ENCODE measurements around the gene MCUB.

MCUB gene

DNA sequence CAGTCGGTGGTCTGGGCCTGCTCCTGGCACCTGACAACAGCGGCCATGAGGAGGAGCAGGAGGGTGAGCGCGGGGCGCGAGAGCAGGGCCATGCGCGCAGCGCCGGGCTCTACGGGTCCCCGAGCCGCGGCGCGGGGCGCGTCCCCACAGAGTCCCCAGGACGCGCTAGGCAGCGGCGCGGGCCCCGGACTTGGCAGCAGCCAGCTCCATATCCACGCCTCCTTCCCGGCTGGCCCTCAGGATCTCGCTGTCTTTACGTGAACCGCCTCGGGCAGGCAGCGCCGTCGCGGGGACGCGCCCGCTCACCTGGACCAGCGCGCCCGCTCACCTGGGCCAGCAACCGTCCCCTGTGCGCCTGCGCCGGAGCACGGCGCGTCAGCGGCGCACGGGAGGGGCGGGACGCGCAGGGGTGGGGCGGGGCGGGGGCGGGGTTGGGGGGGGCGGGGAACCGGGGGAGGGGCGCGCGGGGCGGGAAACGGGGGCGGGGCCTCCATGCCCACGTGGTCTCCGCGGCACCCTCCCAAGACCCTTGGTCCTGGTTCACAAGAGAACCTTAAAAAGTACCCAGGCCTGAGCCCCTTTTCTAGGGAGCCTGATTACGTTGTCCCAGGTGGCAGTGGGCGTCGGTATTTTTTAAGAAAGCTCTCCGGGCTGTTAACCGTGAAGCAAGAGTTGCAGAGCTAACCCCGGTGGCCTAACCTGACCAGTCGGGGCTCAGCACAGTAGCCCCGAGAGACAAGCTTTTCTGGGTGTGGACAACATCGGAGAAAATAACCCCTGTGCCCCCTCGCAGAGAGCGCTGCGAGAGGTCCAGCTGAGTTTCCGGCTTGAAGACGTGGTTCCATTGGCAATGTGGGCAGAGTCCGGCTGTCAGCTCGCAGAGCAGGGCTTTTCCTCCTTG lies 169.9 kb downstream of the MCUB start, which contains the start of gene PLA2G12A:
Gene PLA2G12A, minus strand, starts transcription at position 353 of the 901 bp plus-strand sequence. Its CDS starts 261 bp downstream, at position 92.
- TF ChIP-seq LEF1 (IDR thresholded peaks at IDR 0.05; ENCODE audit: borderline replicate concordance) = no peak
- no peak for TF ChIP-seq ARNT (IDR thresholded peaks at IDR 0.05)
- no peak for TF ChIP-seq TARDBP (IDR thresholded peaks at IDR 0.05)
- TF ChIP-seq SUZ12 (IDR thresholded peaks at IDR 0.05) = no peak
- TF ChIP-seq ZNF384 (IDR thresholded peaks at IDR 0.05) = no peak
- TF ChIP-seq NFRKB (IDR thresholded peaks at IDR 0.05) = no peak
- no peak for TF ChIP-seq BHLHE40 (IDR thresholded peaks at IDR 0.05; ENCODE audit: borderline replicate concordance)
- TF ChIP-seq ELF4 (IDR thresholded peaks at IDR 0.05) = no peak
- no peak for TF ChIP-seq FOXA1 (IDR thresholded peaks at IDR 0.05)
- ChIA-PET CTCF (no interaction called here), POLR2A (interaction anchor here (1.0 to 1.8 kb wide), 4 partner anchors 25 to 304 kb away, joined by 3 to 6 read pairs (median 3); partner anchors contain the start of gene CASP6)
- DNase-seq (ENCODE audit: extremely low spot score) = peak; percentile 87

DNA sequence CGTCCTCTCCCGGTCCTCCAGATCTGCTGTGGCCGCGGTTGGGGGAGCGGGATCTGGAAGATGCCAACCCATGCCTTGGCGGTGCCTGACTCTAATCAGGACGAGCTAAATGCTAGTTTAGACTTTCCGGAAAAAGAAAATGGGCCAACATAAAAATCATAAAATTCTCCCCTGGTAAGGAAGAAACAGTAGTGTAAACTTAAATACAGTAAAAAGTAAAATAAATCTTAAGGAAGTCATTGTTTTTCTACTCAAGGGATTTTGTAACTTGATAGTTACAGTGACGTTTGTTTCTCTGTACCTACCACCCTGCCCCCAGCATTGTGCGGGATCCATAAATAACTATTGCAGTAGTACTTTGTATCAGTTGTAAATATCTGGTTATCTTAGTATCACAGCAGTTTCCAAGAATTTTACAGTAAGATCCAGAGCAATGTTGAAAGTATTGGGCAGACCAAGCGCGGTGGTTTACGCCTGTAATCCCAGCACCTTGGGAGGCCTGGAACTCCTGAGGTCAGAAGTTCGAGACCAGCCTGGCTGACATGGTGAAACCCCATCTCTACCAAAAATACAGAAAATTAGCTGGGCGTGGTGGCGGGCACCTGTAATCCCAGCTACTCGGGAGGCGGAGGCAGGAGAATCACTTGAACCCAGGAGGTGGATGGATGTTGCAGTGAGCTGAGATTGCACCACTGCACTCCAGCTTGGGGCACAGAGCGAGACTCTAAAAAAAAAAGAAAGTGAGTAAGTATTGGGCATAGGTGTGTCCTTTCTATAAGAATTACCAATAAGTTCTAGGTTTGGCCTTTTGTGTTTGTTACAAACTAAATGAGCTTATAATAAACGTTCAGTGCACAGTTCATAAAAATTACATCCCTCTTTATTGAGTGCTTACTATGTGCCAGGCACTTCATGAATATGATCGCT lies 170.8 kb downstream of the MCUB start:
- no peak for DNase-seq (ENCODE audit: extremely low spot score)
- TF ChIP-seq FOXM1 (IDR thresholded peaks at IDR 0.05; ENCODE audit: borderline replicate concordance) (no peak), SUZ12 (IDR thresholded peaks at IDR 0.05) (no peak), LEF1 (IDR thresholded peaks at IDR 0.05; ENCODE audit: borderline replicate concordance) (no peak), SP1 (IDR thresholded peaks at IDR 0.05) (no peak), NFRKB (IDR thresholded peaks at IDR 0.05) (no peak), HDGF (IDR thresholded peaks at IDR 0.05; ENCODE audit: borderline replicate concordance) (no peak), TARDBP (IDR thresholded peaks at IDR 0.05) (no peak), FOXK2 (IDR thresholded peaks at IDR 0.05) (no peak), ZNF384 (IDR thresholded peaks at IDR 0.05) (no peak), L3MBTL2 (conservative IDR thresholded peaks at IDR 0.05) (no peak), FOXA1 (IDR thresholded peaks at IDR 0.05) (no peak), ARNT (IDR thresholded peaks at IDR 0.05) (no peak), ELF4 (IDR thresholded peaks at IDR 0.05) (no peak)
- TF ChIP-seq, protein P1, sequence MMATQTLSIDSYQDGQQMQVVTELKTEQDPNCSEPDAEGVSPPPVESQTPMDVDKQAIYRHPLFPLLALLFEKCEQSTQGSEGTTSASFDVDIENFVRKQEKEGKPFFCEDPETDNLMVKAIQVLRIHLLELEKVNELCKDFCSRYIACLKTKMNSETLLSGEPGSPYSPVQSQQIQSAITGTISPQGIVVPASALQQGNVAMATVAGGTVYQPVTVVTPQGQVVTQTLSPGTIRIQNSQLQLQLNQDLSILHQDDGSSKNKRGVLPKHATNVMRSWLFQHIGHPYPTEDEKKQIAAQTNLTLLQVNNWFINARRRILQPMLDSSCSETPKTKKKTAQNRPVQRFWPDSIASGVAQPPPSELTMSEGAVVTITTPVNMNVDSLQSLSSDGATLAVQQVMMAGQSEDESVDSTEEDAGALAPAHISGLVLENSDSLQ (IDR thresholded peaks at IDR 0.05) = no peak
- CTCF ChIA-PET = interaction anchor here (0.7 kb wide), 1 partner anchor 16 kb away, joined by 4 read pairs; no protein-coding TSS in a partner anchor
- POLR2A ChIA-PET = interaction anchor here (1.1 to 1.8 kb wide), 2 partner anchors 27 to 38 kb away, joined by 3 to 6 read pairs; partner anchors contain the start of gene CASP6

DNA sequence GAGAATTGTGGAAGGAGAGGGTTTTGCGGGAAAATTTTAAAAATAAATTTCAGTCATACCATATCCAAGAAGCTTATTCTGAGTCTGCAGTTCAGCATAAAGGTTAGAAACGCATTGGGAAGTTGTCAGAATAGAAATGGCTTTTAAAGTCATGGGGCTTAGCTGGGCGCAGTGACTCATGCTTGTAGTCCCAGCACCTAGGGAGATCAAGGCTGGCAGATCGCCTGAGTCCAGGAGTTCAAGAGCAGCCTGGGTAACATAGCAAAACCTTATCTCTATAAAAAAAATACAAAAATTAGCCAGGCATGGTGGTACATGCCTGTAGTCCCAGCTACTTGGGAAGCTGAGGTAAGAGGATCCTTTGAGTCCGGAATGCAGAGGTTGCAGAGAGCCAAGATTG lies 173.7 kb downstream of the MCUB start:
- ChIA-PET CTCF (no interaction called here), POLR2A (no interaction called here)
- no peak for DNase-seq (ENCODE audit: extremely low spot score)
- TF ChIP-seq ELF4 (IDR thresholded peaks at IDR 0.05) = no peak
- no peak for TF ChIP-seq NFRKB (IDR thresholded peaks at IDR 0.05)
- TF ChIP-seq, protein P1 (IDR thresholded peaks at IDR 0.05) = no peak
- no peak for TF ChIP-seq TARDBP (IDR thresholded peaks at IDR 0.05)

DNA sequence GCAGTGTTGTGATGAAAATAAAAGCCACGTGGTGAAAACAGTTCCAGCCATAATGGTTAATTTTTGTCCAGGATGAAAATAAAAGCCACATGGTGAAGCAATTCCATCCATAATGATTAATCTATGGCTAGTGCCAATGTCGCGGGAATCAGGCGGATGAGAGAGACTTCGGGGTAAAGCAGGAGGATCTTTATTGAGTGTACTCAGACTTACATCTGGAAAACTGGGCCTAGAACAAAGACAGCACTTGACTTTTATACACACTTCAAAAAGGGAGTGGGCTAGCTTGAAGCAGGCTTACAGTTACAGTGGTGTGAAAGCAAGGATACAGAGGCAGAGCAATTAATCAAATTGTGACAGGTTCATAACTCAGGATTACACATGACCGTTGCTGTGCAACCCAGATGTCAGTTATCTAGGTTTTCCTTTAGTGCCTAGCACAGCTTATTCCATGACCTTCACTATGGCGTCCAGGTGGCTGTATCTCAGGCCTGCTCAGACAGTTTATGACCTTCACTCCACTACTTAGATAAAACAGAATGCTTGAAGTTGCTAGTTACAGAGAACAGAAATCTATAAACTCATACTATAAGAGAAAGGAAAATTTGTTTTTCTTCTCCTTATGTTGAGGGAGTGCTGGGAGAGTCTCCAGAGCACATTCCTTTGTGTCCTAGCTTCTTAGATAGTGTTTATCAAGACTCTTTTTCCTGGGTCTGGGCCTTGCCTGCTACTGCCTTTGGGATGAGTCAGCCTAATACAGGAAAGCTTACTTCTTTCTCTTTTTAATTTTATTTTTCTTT lies 175.7 kb downstream of the MCUB start:
- POLR2A ChIA-PET = no interaction called here
- DNase-seq (ENCODE audit: extremely low spot score) = no peak

More for the DNA sequence above, 175.7 kb downstream of the MCUB start:
- CTCF ChIA-PET = no interaction called here
- TF ChIP-seq, protein P1 (IDR thresholded peaks at IDR 0.05) = peak; percentile 77
- TF ChIP-seq CTBP1 (IDR thresholded peaks at IDR 0.05; ENCODE audit: borderline replicate concordance) = no peak
